Sigmoid colon (tissue), 4 donors: ENCODE data around the gene HK1.

Experiments used
- CTCF ChIP-seq, 4 experiments: fragments of 450-650 bp in 3 of 4; fragments of 200-600 bp in 1 of 4; IDR thresholded peaks; one replicate each; pipeline ENCODE4 v1.5.1; 2016 to 2019; ENCODE audit warnings: antibody characterized with exemption in 4 of 4, mild to moderate bottlenecking in 3 of 4, moderate library complexity in 2 of 4
- POLR2AphosphoS5 ChIP-seq, 4 donors: sonication (generic); formaldehyde crosslinking; IDR thresholded peaks; one replicate each; pipeline ENCODE4 v1.6.1; 2017; ENCODE audit warnings: antibody characterized with exemption in 4 of 4

- TF ChIP-seq CTCF (IDR thresholded peaks at IDR 0.05) (no peak), POLR2AphosphoS5 (IDR thresholded peaks at IDR 0.05) (no peak)
Measured at GRCh38 chr10:69234447-69234846, 43.8 kb upstream of the HK1 start.
